Measurements from ENCODE around the gene EMP1. TPM values are rescaled to one million over a fixed set of nuclear protein-coding genes. Genes with fewer than 3 reads are reported as not detected.

The EMP1 gene
- total RNA-seq, 2 donors from 2014 or later, result 295 to 1,389 TPM

- no peak overlapping the region for H3K27ac ChIP-seq
- H3K9me3 ChIP-seq, result no peaks in the 10 kb centered on the region
- peaks cover 0 to 13% of the 10 kb centered on the region in 2 donors for H3K4me1 ChIP-seq (ENCODE audit: control insufficient read depth in 1 of 2, low read depth in 2 of 2)
- no peaks in the 10 kb centered on the region for H3K27me3 ChIP-seq (replicated peaks; ENCODE audit: insufficient read depth)
- H3K36me3 ChIP-seq, result peaks cover 4% of the 10 kb centered on the region
- peak; percentile 11 for TF ChIP-seq CTCF (IDR thresholded peaks at IDR 0.05)
- H3K4me3 ChIP-seq, result no peak overlapping the region
- DNase-seq (ENCODE audit: low spot score) (no peak), ATAC-seq (ENCODE audit: insufficient number of reproducible peaks, low FRiP score, low read depth) (no peak)
These were observed 12.3 kb downstream of the EMP1 start for GRCh38 chr12:13208533-13209435.

- Histone ChIP-seq H3K27me3 (replicated peaks; ENCODE audit: insufficient read depth) (no peaks in the 10 kb centered on the region), H3K4me3 (no peak overlapping the region), H3K36me3 (peaks cover 7% of the 10 kb centered on the region), H3K9me3 (no peaks in the 10 kb centered on the region), H3K4me1 (ENCODE audit: control insufficient read depth in 1 of 2, low read depth in 2 of 2) (peaks cover 0 to 13% of the 10 kb centered on the region in 2 donors), H3K27ac (no peak overlapping the region)
- no peak for TF ChIP-seq CTCF (IDR thresholded peaks at IDR 0.05)
- ATAC-seq (ENCODE audit: insufficient number of reproducible peaks, low FRiP score, low read depth), result no peak
- DNase-seq (ENCODE audit: low spot score), result no peak
These were observed 13.1 kb downstream of the EMP1 start for GRCh38 chr12:13209436-13210235.

- no peak for TF ChIP-seq CTCF (IDR thresholded peaks at IDR 0.05)
- Histone ChIP-seq H3K27me3 (replicated peaks; ENCODE audit: insufficient read depth) (no peaks in the 10 kb centered on the region), H3K9me3 (no peaks in the 10 kb centered on the region), H3K4me1 (ENCODE audit: control insufficient read depth in 1 of 2, low read depth in 2 of 2) (peaks cover 0 to 13% of the 10 kb centered on the region in 2 donors), H3K27ac (no peak overlapping the region), H3K4me3 (no peak overlapping the region), H3K36me3 (peaks cover 7% of the 10 kb centered on the region)
- ATAC-seq (ENCODE audit: insufficient number of reproducible peaks, low FRiP score, low read depth) (no peak), DNase-seq (ENCODE audit: low spot score) (no peak)
These were observed 14.0 kb downstream of the EMP1 start for GRCh38 chr12:13210236-13211190.

GRCh38 chr12:13211191-13211858 is 14.8 kb downstream of the EMP1 start:
- no peak for ATAC-seq (ENCODE audit: insufficient number of reproducible peaks, low FRiP score, low read depth)
- Histone ChIP-seq H3K27ac (no peak overlapping the region), H3K4me3 (no peak overlapping the region), H3K9me3 (no peaks in the 10 kb centered on the region), H3K36me3 (peaks cover 11% of the 10 kb centered on the region), H3K27me3 (replicated peaks; ENCODE audit: insufficient read depth) (no peaks in the 10 kb centered on the region), H3K4me1 (ENCODE audit: control insufficient read depth in 1 of 2, low read depth in 2 of 2) (peaks cover 0 to 13% of the 10 kb centered on the region in 2 donors)
- TF ChIP-seq CTCF (IDR thresholded peaks at IDR 0.05), result no peak
- no peak for DNase-seq (ENCODE audit: low spot score)
